Ovary (tissue), 9 donors: Measurements from ENCODE around the gene FAM177B. TPM values are rescaled to one million over a fixed set of nuclear protein-coding genes. Genes with fewer than 3 reads are reported as not detected.

Experiments used
- DNase-seq, 5 donors: peaks; one replicate each; pipeline ENCODE4 v3.0.0-alpha.2; 2019 to 2020
- H3K27ac ChIP-seq, 2 donors: fragments of 200-600 bp; one replicate each; pipeline versions ENCODE4 v1.5.1 to v1.8.0; 2019 to 2022
- H3K27me3 ChIP-seq: fragments of 200-600 bp; one replicate; pipeline ENCODE4 v1.8.0; 2022
- H3K36me3 ChIP-seq: fragments of 200-600 bp; sonication (generic); one replicate; pipeline ENCODE4 v1.5.1; 2019
- H3K4me1 ChIP-seq: one replicate; pipeline ENCODE4 v1.8.1; 2013; ENCODE audit warnings: mild to moderate bottlenecking, moderate library complexity; ENCODE audit not compliant: insufficient read depth
- H3K4me3 ChIP-seq: fragments of 200-600 bp; sonication (generic); one replicate; pipeline ENCODE4 v1.5.1; 2017
- H3K9me3 ChIP-seq, 2 donors: fragments of 200-600 bp in 1 of 2; sonication (generic) in 1 of 2; one replicate each; pipeline versions ENCODE4 v1.5.1 to v1.8.1; 2013 to 2019; ENCODE audit warnings: mild to moderate bottlenecking in 1 of 2, moderate library complexity in 1 of 2
- EP300 ChIP-seq: sonication (generic); formaldehyde crosslinking; IDR thresholded peaks from one replicate; pipeline ENCODE4 v1.6.1; 2017; ENCODE audit warnings: antibody characterized with exemption
- POLR2A ChIP-seq: fragments of 450-650 bp; IDR thresholded peaks from one replicate; pipeline ENCODE4 v1.6.1; 2017; ENCODE audit warnings: antibody characterized with exemption, mild to moderate bottlenecking, moderate library complexity
- WGBS, 3 donors: extraction: QIAGEN DNeasy Blood & Tissue Kit in 1 of 3; methylation state at CpG; one replicate each; pipeline versions ENCODE4 v1.1.5 to v1.1.7; 2013 to 2017; 5-methylcytosine and 5-hydroxymethylcytosine counted together
- intact Hi-C, 4 donors: fragments of 100-400 bp; cut with DNase I; formaldehyde crosslinking; loops; one replicate each; pipeline versions ENCODE4 v1.11.0 to v1.15.1; 2022 to 2023
- polyA plus RNA-seq, 2 donors: library from polyadenylated mRNA; stranded (reverse); fragments of 200-250 nt in 1 of 2; fragments of 350-450 nt in 1 of 2; fragmentation: Illumina TruSeq in 1 of 2; extraction: RNeasy Lipid Tissue Mini Kit (QIAGEN cat#74804) in 1 of 2; gene quantifications; one replicate each; pipeline ENCODE4 v1.2.3, GENCODE V29; 2013 to 2014
- total RNA-seq, 7 donors: library from RNA; depleted of rRNA in 2 of 7; stranded (reverse); fragments of >200 nt in 2 of 7; fragmentation: NEBNext Ultra II Directional in 3 of 7; extraction: Animal tissue kit (Norgen Biotek cat#: 25700) in 3 of 7; gene quantifications; one replicate each; pipeline versions ENCODE4 v1.1.0 to v1.2.4, GENCODE V29; 2016 to 2023
- TF ChIP-seq, protein P1 (sequence below), 3 donors: fragments of 450-650 bp in 2 of 3; fragments of 200-600 bp in 1 of 3; IDR thresholded peaks; one replicate each; pipeline versions ENCODE4 v1.5.1 to v1.8.0; 2016 to 2022; ENCODE audit warnings: antibody characterized with exemption in 3 of 3, mild to moderate bottlenecking in 1 of 3
- donor health status: DM: no; HTN: no; CAD: no; lungs with moderate emphysema.
- donor health status: DM: no; HTN: no; CAD: no.
- donor health status: Bipolar disorder and iron deficiency.
- donor health status: DM: yes; HTN: yes; CAD: no.
- donor health status: DM: no; HTN: no; CAD: no.
- donor health status: DM: yes; HTN: yes; CAD: no.

FAM177B gene
- total and polyA plus RNA-seq, 9 donors, result 0.23 to 0.55 (median 0.34) TPM; not detected in 6

DNA sequence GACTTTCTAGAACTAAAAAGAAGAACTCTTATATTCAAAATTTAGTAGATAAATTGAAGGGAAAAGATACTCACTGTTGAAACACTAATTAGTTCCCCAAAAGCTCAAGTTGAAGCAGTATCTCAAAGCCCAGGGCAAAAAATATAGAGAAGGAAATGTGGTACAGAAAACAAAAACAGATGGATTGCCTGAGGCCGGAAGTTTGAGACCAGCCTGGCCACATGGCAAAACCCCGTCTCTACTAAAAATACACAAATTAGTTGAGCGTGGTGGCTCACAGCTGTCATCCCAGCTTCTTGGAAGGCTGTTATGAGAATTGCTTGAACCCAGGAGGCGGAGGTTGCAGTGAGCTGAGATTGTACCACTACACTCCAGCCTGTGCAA is 36.0 kb downstream of the FAM177B start:
- H3K27me3 ChIP-seq, result no peaks in the 10 kb centered on the region
- H3K9me3 ChIP-seq, result no peaks in the 10 kb centered on the region
- H3K4me3 ChIP-seq, result no peak overlapping the region
- 64 to 71% (median 64%) methylated on average over 4 of the region's 4 CpGs for WGBS, 3 donors
- no peaks in the 10 kb centered on the region for H3K4me1 ChIP-seq
- no peak for DNase-seq
- intact Hi-C loops, result no loop called here
- no peak overlapping the region for H3K27ac ChIP-seq
- no peaks in the 10 kb centered on the region for H3K36me3 ChIP-seq
- TF ChIP-seq POLR2A, result no peak
- TF ChIP-seq EP300, result no peak
- TF ChIP-seq, protein P1, sequence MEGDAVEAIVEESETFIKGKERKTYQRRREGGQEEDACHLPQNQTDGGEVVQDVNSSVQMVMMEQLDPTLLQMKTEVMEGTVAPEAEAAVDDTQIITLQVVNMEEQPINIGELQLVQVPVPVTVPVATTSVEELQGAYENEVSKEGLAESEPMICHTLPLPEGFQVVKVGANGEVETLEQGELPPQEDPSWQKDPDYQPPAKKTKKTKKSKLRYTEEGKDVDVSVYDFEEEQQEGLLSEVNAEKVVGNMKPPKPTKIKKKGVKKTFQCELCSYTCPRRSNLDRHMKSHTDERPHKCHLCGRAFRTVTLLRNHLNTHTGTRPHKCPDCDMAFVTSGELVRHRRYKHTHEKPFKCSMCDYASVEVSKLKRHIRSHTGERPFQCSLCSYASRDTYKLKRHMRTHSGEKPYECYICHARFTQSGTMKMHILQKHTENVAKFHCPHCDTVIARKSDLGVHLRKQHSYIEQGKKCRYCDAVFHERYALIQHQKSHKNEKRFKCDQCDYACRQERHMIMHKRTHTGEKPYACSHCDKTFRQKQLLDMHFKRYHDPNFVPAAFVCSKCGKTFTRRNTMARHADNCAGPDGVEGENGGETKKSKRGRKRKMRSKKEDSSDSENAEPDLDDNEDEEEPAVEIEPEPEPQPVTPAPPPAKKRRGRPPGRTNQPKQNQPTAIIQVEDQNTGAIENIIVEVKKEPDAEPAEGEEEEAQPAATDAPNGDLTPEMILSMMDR (IDR thresholded peaks at IDR 0.05), result no peak

DNA sequence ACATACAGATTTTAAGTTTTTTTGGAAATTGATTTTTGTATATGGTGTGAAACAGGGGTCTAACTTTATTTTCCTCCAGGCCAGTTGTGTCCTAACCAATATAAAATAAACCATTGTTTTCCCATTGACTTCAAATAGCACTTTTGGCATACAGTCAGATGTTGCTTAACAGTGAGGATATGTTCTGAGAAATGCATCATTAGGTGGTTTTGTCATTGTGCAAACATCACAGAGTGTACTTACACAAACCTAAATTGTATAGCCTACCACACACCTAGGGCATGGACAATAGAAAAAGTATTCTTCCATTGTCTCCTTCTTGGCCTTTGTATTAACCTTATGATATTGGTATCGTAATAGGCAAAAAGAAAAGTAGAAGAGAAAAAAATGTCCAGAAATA is 40.5 kb downstream of the FAM177B start:
- H3K9me3 ChIP-seq, result no peaks in the 10 kb centered on the region
- H3K4me3 ChIP-seq, result no peak overlapping the region
- no peaks in the 10 kb centered on the region for H3K36me3 ChIP-seq
- no peak overlapping the region for H3K27ac ChIP-seq
- DNase-seq, result no peak
- no peaks in the 10 kb centered on the region for H3K27me3 ChIP-seq
- TF ChIP-seq EP300 (no peak), POLR2A (no peak)
- TF ChIP-seq, protein P1 (IDR thresholded peaks at IDR 0.05), result no peak
- intact Hi-C loops, result no loop called here
- 95 to 97% (median 96%) methylated on average over 1 of the region's 1 CpG for WGBS, 3 donors
- no peaks in the 10 kb centered on the region for H3K4me1 ChIP-seq

DNA sequence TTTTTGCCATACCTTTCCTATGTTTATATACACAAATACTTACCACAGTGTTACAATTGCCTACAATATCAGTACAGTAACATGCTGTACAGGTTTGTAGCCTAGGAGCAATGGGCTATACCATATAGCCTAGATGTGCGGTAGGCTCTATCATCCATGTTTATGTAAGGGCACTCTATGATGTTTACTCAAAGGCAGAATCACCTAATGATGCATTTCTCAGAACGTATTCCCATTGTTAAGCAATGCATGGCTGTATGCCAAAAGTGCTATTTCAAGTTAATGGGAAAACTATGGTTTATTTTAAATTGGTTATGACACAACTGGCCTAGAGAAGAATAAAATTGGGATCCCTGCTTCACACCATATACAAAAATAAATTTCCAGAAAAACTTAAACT is 41.0 kb downstream of the FAM177B start:
- no peaks in the 10 kb centered on the region for H3K4me1 ChIP-seq
- H3K9me3 ChIP-seq, result no peaks in the 10 kb centered on the region
- H3K36me3 ChIP-seq, result no peaks in the 10 kb centered on the region
- H3K4me3 ChIP-seq, result no peak overlapping the region
- intact Hi-C loops, result no loop called here
- 48 to 51% (median 50%) methylated on average over 2 of the region's 2 CpGs for WGBS, 3 donors
- H3K27me3 ChIP-seq, result no peaks in the 10 kb centered on the region
- H3K27ac ChIP-seq, result no peak overlapping the region
- DNase-seq, result no peak
- TF ChIP-seq, protein P1 (IDR thresholded peaks at IDR 0.05), result no peak
- TF ChIP-seq POLR2A, result no peak
- no peak for TF ChIP-seq EP300

- intact Hi-C loops, result no loop called here
- DNase-seq, result no peak
- no peaks in the 10 kb centered on the region for H3K27me3 ChIP-seq
- no peaks in the 10 kb centered on the region for H3K36me3 ChIP-seq
- H3K27ac ChIP-seq, result no peak overlapping the region
- no peak for TF ChIP-seq POLR2A
- no peak for TF ChIP-seq EP300
- TF ChIP-seq, protein P1 (IDR thresholded peaks at IDR 0.05), result no peak
- no peaks in the 10 kb centered on the region for H3K4me1 ChIP-seq
- H3K4me3 ChIP-seq, result no peak overlapping the region
- H3K9me3 ChIP-seq, result no peaks in the 10 kb centered on the region
- WGBS, 3 donors, result 47 to 90% (median 51%) methylated on average over 4 of the region's 4 CpGs
Observed at GRCh38 chr1:222781251-222781650, 44.2 kb downstream of the FAM177B start.

GRCh38 chr1:222783051-222783450 is 46.0 kb downstream of the FAM177B start:
- H3K4me1 ChIP-seq, result no peaks in the 10 kb centered on the region
- H3K27ac ChIP-seq, result no peak overlapping the region
- no peaks in the 10 kb centered on the region for H3K27me3 ChIP-seq
- DNase-seq, result no peak
- H3K36me3 ChIP-seq, result no peaks in the 10 kb centered on the region
- TF ChIP-seq, protein P1 (IDR thresholded peaks at IDR 0.05), result no peak
- TF ChIP-seq POLR2A (no peak), EP300 (no peak)
- H3K9me3 ChIP-seq, result no peaks in the 10 kb centered on the region
- intact Hi-C loops, result no loop called here
- no peak overlapping the region for H3K4me3 ChIP-seq
